Sigmoid colon (tissue), 7 donors: ENCODE measurements around the gene KLHL30. TPM values are rescaled to one million over a fixed set of nuclear protein-coding genes. Genes with fewer than 3 reads are reported as not detected.

Experiments used
- DNase-seq: peaks from one replicate; pipeline ENCODE4 v3.0.0-alpha.2; 2019
- H3K27ac ChIP-seq, 4 donors: fragments of 200-600 bp; sonication (generic); one replicate each; pipeline ENCODE4 v1.5.1; 2016 to 2019; ENCODE audit warnings: mild to moderate bottlenecking in 1 of 4
- H3K27me3 ChIP-seq, 3 donors: fragments of 200-600 bp; sonication (generic); one replicate each; pipeline ENCODE4 v1.5.1; 2019; ENCODE audit warnings: mild to moderate bottlenecking in 1 of 3
- H3K36me3 ChIP-seq, 4 donors: fragments of 200-600 bp; sonication (generic); one replicate each; pipeline ENCODE4 v1.5.1; 2016 to 2019
- H3K4me1 ChIP-seq, 4 donors: fragments of 200-600 bp; sonication (generic); one replicate each; pipeline ENCODE4 v1.5.1; 2017 to 2019
- H3K4me3 ChIP-seq, 4 donors: fragments of 200-600 bp; sonication (generic); one replicate each; pipeline ENCODE4 v1.5.1; 2017 to 2019; ENCODE audit warnings: mild to moderate bottlenecking in 2 of 4, moderate library complexity in 1 of 4
- H3K9me3 ChIP-seq, 4 donors: fragments of 200-600 bp in 3 of 4; sonication (generic) in 3 of 4; one replicate each; pipeline versions ENCODE4 v1.5.1 to v1.6.1; 2013 to 2019
- EP300 ChIP-seq, 4 donors: sonication (generic); formaldehyde crosslinking; IDR thresholded peaks; one replicate each; pipeline ENCODE4 v1.6.1; 2017; ENCODE audit warnings: antibody characterized with exemption in 4 of 4
- POLR2A ChIP-seq, 2 donors: fragments of 450-650 bp; IDR thresholded peaks; one replicate each; pipeline ENCODE4 v1.6.1; 2016; ENCODE audit warnings: antibody characterized with exemption in 2 of 2, mild to moderate bottlenecking in 2 of 2, moderate library complexity in 2 of 2
- POLR2AphosphoS5 ChIP-seq, 4 donors: sonication (generic); formaldehyde crosslinking; IDR thresholded peaks; one replicate each; pipeline ENCODE4 v1.6.1; 2017; ENCODE audit warnings: antibody characterized with exemption in 4 of 4
- WGBS, 2 donors: extraction: QIAGEN DNeasy Blood & Tissue Kit; methylation state at CpG; one replicate each; pipeline ENCODE4 v1.1.7; 2013; 5-methylcytosine and 5-hydroxymethylcytosine counted together
- intact Hi-C: fragments of 100-400 bp; cut with DNase I; formaldehyde crosslinking; loops from one replicate; pipeline ENCODE4 v1.15.1; 2023
- polyA plus RNA-seq, 3 donors: library from polyadenylated mRNA; stranded (reverse); fragments of 200-250 nt; gene quantifications; one replicate each; pipeline ENCODE4 v1.2.3, GENCODE V29; 2013
- total RNA-seq, 4 donors: library from RNA; depleted of rRNA; stranded (reverse); fragments of >200 nt; gene quantifications; one replicate each; pipeline ENCODE4 v1.1.0, GENCODE V29; 2016
- TF ChIP-seq, protein P1 (sequence below), 4 experiments: fragments of 450-650 bp in 3 of 4; fragments of 200-600 bp in 1 of 4; IDR thresholded peaks; one replicate each; pipeline ENCODE4 v1.5.1; 2016 to 2019; ENCODE audit warnings: antibody characterized with exemption in 4 of 4, mild to moderate bottlenecking in 3 of 4, moderate library complexity in 2 of 4
- donor health status: healthy with polysubstance abuse.
- donor health status: Bipolar disorder and iron deficiency.
- donor health status: healthy.

Gene KLHL30
- total and polyA plus RNA-seq, 7 donors: 0.19 to 3.6 (median 0.71) TPM; not detected in 2

DNA sequence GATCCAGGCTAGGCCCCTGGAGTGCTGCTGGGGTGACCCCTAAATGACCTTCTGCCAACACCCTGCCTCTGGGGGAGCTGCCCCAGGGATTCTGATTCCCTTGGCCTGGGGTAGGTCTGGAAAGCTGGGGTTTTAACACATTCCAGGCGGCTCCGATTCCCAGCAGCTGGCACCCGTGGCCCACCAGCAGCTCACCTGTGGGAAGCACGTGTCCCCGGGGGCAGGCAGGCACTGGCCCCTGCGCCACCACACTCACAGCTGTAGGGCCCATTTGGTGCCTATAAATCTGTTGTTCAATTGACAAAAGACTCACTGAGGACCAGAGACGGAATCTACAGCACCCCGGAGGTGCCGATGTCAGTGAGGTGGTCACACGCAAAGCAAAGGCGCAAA is 4.1 kb upstream of the KLHL30 start:
- H3K27ac ChIP-seq: no peak overlapping the region
- no peak for DNase-seq
- no peaks in the 10 kb centered on the region for H3K36me3 ChIP-seq
- intact Hi-C loops: no loop called here
- H3K4me3 ChIP-seq: no peak overlapping the region
- H3K27me3 ChIP-seq: no peaks in the 10 kb centered on the region
- peaks cover 0 to 20% (median 15%) of the 10 kb centered on the region in 4 donors for H3K4me1 ChIP-seq
- TF ChIP-seq, protein P1, sequence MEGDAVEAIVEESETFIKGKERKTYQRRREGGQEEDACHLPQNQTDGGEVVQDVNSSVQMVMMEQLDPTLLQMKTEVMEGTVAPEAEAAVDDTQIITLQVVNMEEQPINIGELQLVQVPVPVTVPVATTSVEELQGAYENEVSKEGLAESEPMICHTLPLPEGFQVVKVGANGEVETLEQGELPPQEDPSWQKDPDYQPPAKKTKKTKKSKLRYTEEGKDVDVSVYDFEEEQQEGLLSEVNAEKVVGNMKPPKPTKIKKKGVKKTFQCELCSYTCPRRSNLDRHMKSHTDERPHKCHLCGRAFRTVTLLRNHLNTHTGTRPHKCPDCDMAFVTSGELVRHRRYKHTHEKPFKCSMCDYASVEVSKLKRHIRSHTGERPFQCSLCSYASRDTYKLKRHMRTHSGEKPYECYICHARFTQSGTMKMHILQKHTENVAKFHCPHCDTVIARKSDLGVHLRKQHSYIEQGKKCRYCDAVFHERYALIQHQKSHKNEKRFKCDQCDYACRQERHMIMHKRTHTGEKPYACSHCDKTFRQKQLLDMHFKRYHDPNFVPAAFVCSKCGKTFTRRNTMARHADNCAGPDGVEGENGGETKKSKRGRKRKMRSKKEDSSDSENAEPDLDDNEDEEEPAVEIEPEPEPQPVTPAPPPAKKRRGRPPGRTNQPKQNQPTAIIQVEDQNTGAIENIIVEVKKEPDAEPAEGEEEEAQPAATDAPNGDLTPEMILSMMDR (IDR thresholded peaks at IDR 0.05): no peak
- no peak for TF ChIP-seq POLR2A (IDR thresholded peaks at IDR 0.05)
- TF ChIP-seq POLR2AphosphoS5 (IDR thresholded peaks at IDR 0.05): no peak
- TF ChIP-seq EP300 (IDR thresholded peaks at IDR 0.05): no peak
- H3K9me3 ChIP-seq: no peaks in the 10 kb centered on the region
- 92 to 95% methylated on average over 11 of the region's 11 CpGs for WGBS, 2 donors

DNA sequence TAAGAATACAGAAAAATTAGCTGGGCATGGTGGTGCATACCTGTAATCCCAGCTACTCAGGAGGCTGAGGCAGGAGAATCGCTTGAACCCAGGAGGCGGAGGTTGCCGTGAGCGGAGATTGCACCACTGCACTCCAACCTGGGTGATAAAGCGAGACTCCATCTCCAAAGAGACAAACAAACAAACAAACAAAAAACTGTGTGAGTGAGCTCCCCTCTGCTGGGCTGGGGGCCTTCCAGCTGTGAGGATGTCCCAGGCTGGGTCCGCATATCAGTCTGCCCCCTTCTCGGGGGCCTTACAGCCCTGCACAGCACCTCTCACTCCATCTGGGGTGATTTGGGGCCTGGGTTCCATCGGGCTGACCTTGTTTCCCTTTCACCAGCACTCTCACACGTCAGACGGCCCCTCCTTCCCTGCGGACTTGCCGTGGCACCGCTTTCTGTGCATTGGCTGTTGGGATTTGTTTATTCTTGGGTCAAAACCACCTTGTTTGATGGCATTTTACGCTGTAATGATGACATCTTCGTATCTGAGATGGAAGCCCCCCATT is 2.8 kb upstream of the KLHL30 start:
- whole genome bisulfite sequencing, 2 donors: 82 to 87% methylated on average over 15 of the region's 15 CpGs
- Histone ChIP-seq H3K4me1 (peaks cover 0 to 22% (median 16%) of the 10 kb centered on the region in 4 donors), H3K27me3 (no peaks in the 10 kb centered on the region), H3K27ac (no peak overlapping the region), H3K9me3 (no peaks in the 10 kb centered on the region), H3K4me3 (no peak overlapping the region), H3K36me3 (no peaks in the 10 kb centered on the region)
- intact Hi-C loops: no loop called here
- TF ChIP-seq, protein P1 (IDR thresholded peaks at IDR 0.05): no peak
- no peak for TF ChIP-seq EP300 (IDR thresholded peaks at IDR 0.05)
- no peak for TF ChIP-seq POLR2AphosphoS5 (IDR thresholded peaks at IDR 0.05)
- no peak for TF ChIP-seq POLR2A (IDR thresholded peaks at IDR 0.05)
- DNase-seq: no peak

DNA sequence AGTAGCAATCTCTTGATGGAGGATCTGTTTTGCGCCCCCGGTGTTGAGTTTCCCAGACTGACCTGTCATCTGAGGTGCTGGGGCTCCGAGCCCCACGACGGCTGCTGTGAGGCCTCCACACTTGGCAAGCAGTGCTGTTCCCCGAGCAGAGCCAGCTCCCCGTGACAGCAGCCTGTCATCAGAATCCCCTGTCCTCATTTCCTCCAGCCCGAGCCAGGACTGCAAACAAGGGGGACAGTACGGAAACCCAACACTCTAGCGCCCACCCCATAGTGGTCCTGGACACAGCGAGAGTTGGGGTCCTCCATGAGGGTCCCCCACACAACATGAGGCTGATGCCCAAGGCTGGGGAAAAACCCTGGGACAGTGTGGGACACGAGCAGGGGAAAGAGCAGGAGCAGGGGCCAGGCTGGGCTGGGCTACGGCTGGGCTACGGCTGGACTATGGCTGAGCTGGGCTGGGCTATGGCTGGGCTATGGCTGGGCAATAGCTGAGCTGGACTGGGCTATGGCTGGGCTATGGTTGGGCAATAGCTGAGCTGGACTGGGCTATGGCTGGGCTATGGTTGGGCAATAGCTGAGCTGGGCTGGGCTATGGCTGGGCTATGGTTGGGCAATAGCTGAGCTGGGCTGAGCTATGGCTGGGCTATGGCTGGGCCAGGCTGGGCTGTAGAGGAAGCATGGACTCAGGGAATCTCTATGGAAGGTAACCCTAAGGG is 1.5 kb upstream of the KLHL30 start:
- no peak for DNase-seq
- 72 to 78% methylated on average over 14 of the region's 14 CpGs for WGBS, 2 donors
- Histone ChIP-seq H3K4me3 (no peak overlapping the region), H3K9me3 (no peaks in the 10 kb centered on the region), H3K27me3 (no peaks in the 10 kb centered on the region), H3K4me1 (peaks cover 0 to 22% (median 16%) of the 10 kb centered on the region in 4 donors), H3K36me3 (no peaks in the 10 kb centered on the region), H3K27ac (no peak overlapping the region)
- TF ChIP-seq, protein P1 (IDR thresholded peaks at IDR 0.05): no peak
- no peak for TF ChIP-seq POLR2A (IDR thresholded peaks at IDR 0.05)
- TF ChIP-seq POLR2AphosphoS5 (IDR thresholded peaks at IDR 0.05): no peak
- no peak for TF ChIP-seq EP300 (IDR thresholded peaks at IDR 0.05)
- intact Hi-C loops: no loop called here

DNA sequence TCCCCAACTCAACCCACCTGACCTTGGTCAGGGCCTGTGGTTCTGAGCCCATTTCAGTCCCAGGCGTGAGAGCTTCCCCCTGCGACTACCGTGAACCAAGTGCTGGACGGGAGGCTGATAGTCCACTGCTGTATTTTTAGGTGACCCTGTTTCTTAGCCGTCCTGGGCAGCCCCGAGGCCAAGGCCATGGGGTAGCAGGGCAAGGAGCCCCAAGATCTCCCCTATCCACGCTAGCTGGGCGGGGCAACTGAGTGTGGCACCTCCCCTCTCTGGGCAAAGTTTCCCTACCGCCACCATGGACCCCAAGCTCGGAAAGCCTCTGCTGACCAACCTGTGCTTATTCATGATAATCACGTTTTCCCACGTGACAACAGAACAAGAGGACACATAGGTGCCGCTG is 583 bp upstream of the KLHL30 start:
- 86 to 96% methylated on average over 13 of the region's 13 CpGs for WGBS, 2 donors
- no peaks in the 10 kb centered on the region for H3K9me3 ChIP-seq
- intact Hi-C loops: no loop called here
- H3K4me3 ChIP-seq: no peak overlapping the region
- no peaks in the 10 kb centered on the region for H3K27me3 ChIP-seq
- TF ChIP-seq POLR2A (IDR thresholded peaks at IDR 0.05): no peak
- no peak for TF ChIP-seq POLR2AphosphoS5 (IDR thresholded peaks at IDR 0.05)
- TF ChIP-seq, protein P1 (IDR thresholded peaks at IDR 0.05): no peak
- TF ChIP-seq EP300 (IDR thresholded peaks at IDR 0.05): no peak
- H3K27ac ChIP-seq: peak overlapping the region in 1 of 4 donors; percentile 27
- H3K36me3 ChIP-seq: no peaks in the 10 kb centered on the region
- peaks cover 0 to 24% (median 19%) of the 10 kb centered on the region in 4 donors for H3K4me1 ChIP-seq
- no peak for DNase-seq
